ENCODE results near the gene TIE1.

- no peak for TF ChIP-seq SIN3A (IDR thresholded peaks at IDR 0.05; ENCODE audit: borderline replicate concordance, insufficient read depth, low read length)
- no peak for TF ChIP-seq POLR2AphosphoS5 (IDR thresholded peaks at IDR 0.05; ENCODE audit: low read depth, low read length)
- no peak for TF ChIP-seq REST (IDR thresholded peaks at IDR 0.05; ENCODE audit: insufficient read depth in 1 of 2, low read depth in 2 of 2, low read length in 2 of 2)
- no peak for TF ChIP-seq TAF1 (IDR thresholded peaks at IDR 0.05; ENCODE audit: borderline replicate concordance, insufficient read depth, low read length)
Measured at GRCh38 chr1:43322506-43322905, 21.7 kb downstream of the TIE1 start.

Data from PFSK-1 (cell line).